Spleen (tissue), 7 donors: ENCODE measurements around the gene RRM1.

Experiments used
- CTCF ChIP-seq, 11 experiments: fragments of 200-600 bp in 7 of 11; fragments of 450-650 bp in 4 of 11; sonication (generic) in 4 of 11; IDR thresholded peaks in 8 of 11; conservative IDR thresholded peaks in 3 of 11; 1 replicate in 7 of 11; 2 replicates in 4 of 11; pipeline versions ENCODE4 v1.4.0 to v1.8.0; 2016 to 2021; ENCODE audit warnings: antibody characterized with exemption in 11 of 11, inconsistent platforms in 4 of 11, mild to moderate bottlenecking in 1 of 11
- POLR2A ChIP-seq, 3 donors: fragments of 450-650 bp; IDR thresholded peaks; one replicate each; pipeline ENCODE4 v1.5.1; 2017; ENCODE audit warnings: antibody characterized with exemption in 3 of 3, mild to moderate bottlenecking in 1 of 3
- POLR2AphosphoS5 ChIP-seq, 3 donors: sonication (generic); formaldehyde crosslinking; IDR thresholded peaks; one replicate each; pipeline ENCODE4 v1.5.1; 2017; ENCODE audit warnings: antibody characterized with exemption in 3 of 3
- donor health status: DM: no; HTN: no; CAD: no; lungs with moderate emphysema.
- donor health status: DM: no; HTN: no; CAD: no.
- donor health status: DM: no; HTN: no; CAD: no.

DNA sequence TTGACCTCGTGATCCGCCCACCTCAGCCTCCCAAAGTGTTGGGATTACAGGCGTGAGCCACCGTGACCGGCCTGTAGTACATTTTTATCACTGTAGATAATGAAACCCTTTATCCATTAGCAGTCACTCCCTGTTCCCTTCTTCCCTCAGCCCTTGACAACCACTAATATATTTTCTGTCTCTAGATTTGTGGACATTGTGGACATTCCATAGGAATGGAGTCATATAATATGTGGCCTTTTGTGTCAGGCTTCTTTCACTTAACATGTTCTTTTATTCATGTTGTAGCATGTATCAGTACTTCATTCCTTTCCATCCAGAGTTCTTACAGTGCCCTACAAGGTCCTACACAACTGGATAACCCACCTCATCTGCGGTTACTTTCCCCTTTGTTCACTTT lies 30.5 kb downstream of the RRM1 start:
- TF ChIP-seq POLR2AphosphoS5 (IDR thresholded peaks at IDR 0.05) (no peak), CTCF (IDR thresholded peaks at IDR 0.05 in 8 of 11, conservative IDR thresholded peaks at IDR 0.05 in 3 of 11) (no peak), POLR2A (IDR thresholded peaks at IDR 0.05) (no peak)
